ENCODE data around the gene ANKRD28. TPM values are rescaled to one million over a fixed set of nuclear protein-coding genes. Genes with fewer than 3 reads are reported as not detected.

Gene ANKRD28
- total RNA-seq, 1 experiment from 2014 or later: 273 TPM

Small RNAs within 50 kb of the gene (small RNA-seq; reads per million reads assigned to genes)
- gene MIR3134: 0 reads per million in 2 experiments
- gene RN7SL4P: 0 to 0.10 reads per million in 2 experiments

Other genes with a start within 250 kb of the ANKRD28 start
- 51.9 and 56.5 TPM in 2 replicates for gene HACL1, start 196.4 kb downstream of the ANKRD28 start, total RNA-seq (2014; rRNA removed; shearing (Covaris generic))
- gene BTD, start 196.2 kb downstream of the ANKRD28 start, total RNA-seq (2014; rRNA removed; shearing (Covaris generic)): 70.3 and 71.4 TPM in 2 replicates

Measured in SK-MEL-5 (cell line).